NCI-H1694 treated with DMSO at 0.1 percent for 48 hours (cell line): Measurements from ENCODE around the gene CELF4.

Experiments used
- DNase-seq: peaks from one replicate; lab custom pipeline; 2025; lab: John Stamatoyannopoulos, UW

CELF4 gene

GRCh38 chr18:37546651-37547050 is 18.9 kb downstream of the CELF4 start:
- no peak for DNase-seq

- DNase-seq, result no peak
Observed at GRCh38 chr18:37546272-37546537, 19.4 kb downstream of the CELF4 start.

GRCh38 chr18:37545461-37546271 is 19.9 kb downstream of the CELF4 start:
- DNase-seq, result no peak

GRCh38 chr18:37544713-37545112 is 20.9 kb downstream of the CELF4 start:
- no peak for DNase-seq

GRCh38 chr18:37544217-37544616 is 21.4 kb downstream of the CELF4 start:
- DNase-seq, result no peak

GRCh38 chr18:37543321-37543720 is 22.3 kb downstream of the CELF4 start:
- DNase-seq, result no peak

- no peak for DNase-seq
Observed at GRCh38 chr18:37541517-37541916, 24.1 kb downstream of the CELF4 start.

GRCh38 chr18:37540424-37541138 is 25.0 kb downstream of the CELF4 start:
- no peak for DNase-seq

- no peak for DNase-seq
Observed at GRCh38 chr18:37539236-37539635, 26.4 kb downstream of the CELF4 start.

- no peak for DNase-seq
Observed at GRCh38 chr18:37538526-37539205, 26.9 kb downstream of the CELF4 start.

- DNase-seq, result peak; percentile 10
Observed at GRCh38 chr18:37537868-37538525, 27.6 kb downstream of the CELF4 start.

GRCh38 chr18:37536656-37537055 is 28.9 kb downstream of the CELF4 start:
- DNase-seq, result no peak

GRCh38 chr18:37535968-37536367 is 29.6 kb downstream of the CELF4 start:
- no peak for DNase-seq

GRCh38 chr18:37534627-37535026 is 31.0 kb downstream of the CELF4 start:
- no peak for DNase-seq

- no peak for DNase-seq
Observed at GRCh38 chr18:37533647-37534584, 31.7 kb downstream of the CELF4 start.

GRCh38 chr18:37532917-37533316 is 32.7 kb downstream of the CELF4 start:
- no peak for DNase-seq

- DNase-seq, result no peak
Observed at GRCh38 chr18:37529863-37530262, 35.7 kb downstream of the CELF4 start.

- DNase-seq, result no peak
Observed at GRCh38 chr18:37529296-37529695, 36.3 kb downstream of the CELF4 start.

- no peak for DNase-seq
Observed at GRCh38 chr18:37527395-37527794, 38.2 kb downstream of the CELF4 start.

GRCh38 chr18:37525262-37525585 is 40.4 kb downstream of the CELF4 start:
- DNase-seq, result no peak

GRCh38 chr18:37524498-37525261 is 40.9 kb downstream of the CELF4 start:
- no peak for DNase-seq
